ENCODE data around the gene NDST1. TPM values are rescaled to one million over a fixed set of nuclear protein-coding genes. Genes with fewer than 3 reads are reported as not detected.

Gene NDST1
- total RNA-seq, 1 experiment from 2014 or later, result 8.4 TPM

GRCh38 chr5:150492621-150493020 lies 15.3 kb upstream of the NDST1 start:
- Histone ChIP-seq H3K4me2 (ENCODE audit: low read depth, low read length, poor library complexity, severe bottlenecking) (no peak overlapping the region), H4K20me1 (ENCODE audit: insufficient read depth, low read depth, low read length) (0 out of 2 replicates have a peak, but pooled peaks cover 3% of the 10 kb centered on the region), H3K36me3 (ENCODE audit: insufficient read depth, low read length) (no peaks in the 10 kb centered on the region), H3K79me2 (ENCODE audit: low read length) (no peaks in the 10 kb centered on the region), H3K27me3 (ENCODE audit: low read length) (no peaks in the 10 kb centered on the region), H3K9ac (ENCODE audit: low read length) (no peak overlapping the region), H3K9me3 (ENCODE audit: low read length) (no peaks in the 10 kb centered on the region), H3K4me3 (ENCODE audit: low read length) (no peak overlapping the region), H3K9me2 (replicated peaks; ENCODE audit: insufficient read depth, low read length) (no peaks in the 10 kb centered on the region), H3K4me1 (ENCODE audit: low read length) (peaks cover 46% of the 10 kb centered on the region), H2AFZ (ENCODE audit: low read length) (no peak overlapping the region), H3K27ac (ENCODE audit: low read length) (no peak overlapping the region)
- DNase-seq, result no peak

- Histone ChIP-seq H3K27ac (ENCODE audit: low read length) (no peak overlapping the region), H3K9ac (ENCODE audit: low read length) (no peak overlapping the region), H3K4me1 (ENCODE audit: low read length) (peaks cover 11% of the 10 kb centered on the region), H4K20me1 (ENCODE audit: insufficient read depth, low read depth, low read length) (peaks cover 9% of the 10 kb centered on the region), H3K4me3 (ENCODE audit: low read length) (no peak overlapping the region), H3K36me3 (ENCODE audit: insufficient read depth, low read length) (no peaks in the 10 kb centered on the region), H3K79me2 (ENCODE audit: low read length) (no peaks in the 10 kb centered on the region), H2AFZ (ENCODE audit: low read length) (no peak overlapping the region), H3K4me2 (ENCODE audit: low read depth, low read length, poor library complexity, severe bottlenecking) (no peak overlapping the region), H3K9me3 (ENCODE audit: low read length) (no peaks in the 10 kb centered on the region), H3K9me2 (replicated peaks; ENCODE audit: insufficient read depth, low read length) (no peaks in the 10 kb centered on the region), H3K27me3 (ENCODE audit: low read length) (no peaks in the 10 kb centered on the region)
- DNase-seq, result no peak
These were observed 11.8 kb upstream of the NDST1 start for GRCh38 chr5:150496098-150496497.

- peaks cover 13% of the 10 kb centered on the region for H4K20me1 ChIP-seq (ENCODE audit: insufficient read depth, low read depth, low read length)
- no peaks in the 10 kb centered on the region for H3K36me3 ChIP-seq (ENCODE audit: insufficient read depth, low read length)
- DNase-seq, result no peak
- H2AFZ ChIP-seq (ENCODE audit: low read length), result no peak overlapping the region
- H3K9me3 ChIP-seq (ENCODE audit: low read length), result no peaks in the 10 kb centered on the region
- H3K27me3 ChIP-seq (ENCODE audit: low read length), result no peaks in the 10 kb centered on the region
- no peak overlapping the region for H3K27ac ChIP-seq (ENCODE audit: low read length)
- no peak overlapping the region for H3K4me2 ChIP-seq (ENCODE audit: low read depth, low read length, poor library complexity, severe bottlenecking)
- H3K4me1 ChIP-seq (ENCODE audit: low read length), result peaks cover 7% of the 10 kb centered on the region
- no peaks in the 10 kb centered on the region for H3K9me2 ChIP-seq (replicated peaks; ENCODE audit: insufficient read depth, low read length)
- H3K79me2 ChIP-seq (ENCODE audit: low read length), result no peaks in the 10 kb centered on the region
- H3K9ac ChIP-seq (ENCODE audit: low read length), result no peak overlapping the region
- H3K4me3 ChIP-seq (ENCODE audit: low read length), result no peak overlapping the region
These were observed 11.4 kb upstream of the NDST1 start for GRCh38 chr5:150496534-150496933.

- Histone ChIP-seq H3K9me3 (ENCODE audit: low read length) (no peaks in the 10 kb centered on the region), H3K4me3 (ENCODE audit: low read length) (no peak overlapping the region), H3K4me1 (ENCODE audit: low read length) (no peaks in the 10 kb centered on the region), H3K27ac (ENCODE audit: low read length) (no peak overlapping the region), H3K4me2 (ENCODE audit: low read depth, low read length, poor library complexity, severe bottlenecking) (no peak overlapping the region), H3K27me3 (ENCODE audit: low read length) (no peaks in the 10 kb centered on the region), H4K20me1 (ENCODE audit: insufficient read depth, low read depth, low read length) (peaks cover 22% of the 10 kb centered on the region), H3K9ac (ENCODE audit: low read length) (no peak overlapping the region), H3K9me2 (replicated peaks; ENCODE audit: insufficient read depth, low read length) (no peaks in the 10 kb centered on the region), H2AFZ (ENCODE audit: low read length) (no peak overlapping the region), H3K79me2 (ENCODE audit: low read length) (no peaks in the 10 kb centered on the region), H3K36me3 (ENCODE audit: insufficient read depth, low read length) (no peaks in the 10 kb centered on the region)
- DNase-seq, result no peak
These were observed 10.5 kb upstream of the NDST1 start for GRCh38 chr5:150497274-150497988.

- Histone ChIP-seq H3K4me3 (ENCODE audit: low read length) (no peak overlapping the region), H3K27ac (ENCODE audit: low read length) (no peak overlapping the region), H3K4me1 (ENCODE audit: low read length) (no peaks in the 10 kb centered on the region), H3K36me3 (ENCODE audit: insufficient read depth, low read length) (no peaks in the 10 kb centered on the region), H3K4me2 (ENCODE audit: low read depth, low read length, poor library complexity, severe bottlenecking) (no peak overlapping the region), H2AFZ (ENCODE audit: low read length) (no peak overlapping the region), H4K20me1 (ENCODE audit: insufficient read depth, low read depth, low read length) (peaks cover 27% of the 10 kb centered on the region), H3K79me2 (ENCODE audit: low read length) (no peaks in the 10 kb centered on the region), H3K9ac (ENCODE audit: low read length) (no peak overlapping the region), H3K9me2 (replicated peaks; ENCODE audit: insufficient read depth, low read length) (no peaks in the 10 kb centered on the region), H3K9me3 (ENCODE audit: low read length) (no peaks in the 10 kb centered on the region), H3K27me3 (ENCODE audit: low read length) (no peaks in the 10 kb centered on the region)
- DNase-seq, result no peak
These were observed 10.0 kb upstream of the NDST1 start for GRCh38 chr5:150497989-150498317.

GRCh38 chr5:150498501-150498900 lies 9.4 kb upstream of the NDST1 start:
- H3K9ac ChIP-seq (ENCODE audit: low read length), result no peak overlapping the region
- H3K9me2 ChIP-seq (replicated peaks; ENCODE audit: insufficient read depth, low read length), result no peaks in the 10 kb centered on the region
- H3K4me3 ChIP-seq (ENCODE audit: low read length), result no peak overlapping the region
- no peak overlapping the region for H3K27ac ChIP-seq (ENCODE audit: low read length)
- DNase-seq, result no peak
- no peaks in the 10 kb centered on the region for H3K9me3 ChIP-seq (ENCODE audit: low read length)
- H2AFZ ChIP-seq (ENCODE audit: low read length), result no peak overlapping the region
- H3K36me3 ChIP-seq (ENCODE audit: insufficient read depth, low read length), result no peaks in the 10 kb centered on the region
- no peaks in the 10 kb centered on the region for H3K4me1 ChIP-seq (ENCODE audit: low read length)
- H3K4me2 ChIP-seq (ENCODE audit: low read depth, low read length, poor library complexity, severe bottlenecking), result no peak overlapping the region
- peaks cover 28% of the 10 kb centered on the region for H4K20me1 ChIP-seq (ENCODE audit: insufficient read depth, low read depth, low read length)
- H3K79me2 ChIP-seq (ENCODE audit: low read length), result no peaks in the 10 kb centered on the region
- no peaks in the 10 kb centered on the region for H3K27me3 ChIP-seq (ENCODE audit: low read length)

- H3K4me1 ChIP-seq (ENCODE audit: low read length), result no peaks in the 10 kb centered on the region
- no peaks in the 10 kb centered on the region for H3K79me2 ChIP-seq (ENCODE audit: low read length)
- H3K4me3 ChIP-seq (ENCODE audit: low read length), result no peak overlapping the region
- H4K20me1 ChIP-seq (ENCODE audit: insufficient read depth, low read depth, low read length), result peaks cover 32% of the 10 kb centered on the region
- H3K36me3 ChIP-seq (ENCODE audit: insufficient read depth, low read length), result no peaks in the 10 kb centered on the region
- no peak overlapping the region for H3K9ac ChIP-seq (ENCODE audit: low read length)
- H3K27ac ChIP-seq (ENCODE audit: low read length), result no peak overlapping the region
- H3K9me2 ChIP-seq (replicated peaks; ENCODE audit: insufficient read depth, low read length), result no peaks in the 10 kb centered on the region
- H3K4me2 ChIP-seq (ENCODE audit: low read depth, low read length, poor library complexity, severe bottlenecking), result no peak overlapping the region
- no peak for DNase-seq
- no peaks in the 10 kb centered on the region for H3K9me3 ChIP-seq (ENCODE audit: low read length)
- no peak overlapping the region for H2AFZ ChIP-seq (ENCODE audit: low read length)
- H3K27me3 ChIP-seq (ENCODE audit: low read length), result no peaks in the 10 kb centered on the region
These were observed 9.0 kb upstream of the NDST1 start for GRCh38 chr5:150498971-150499370.

- Histone ChIP-seq H3K36me3 (ENCODE audit: insufficient read depth, low read length) (no peaks in the 10 kb centered on the region), H3K4me2 (ENCODE audit: low read depth, low read length, poor library complexity, severe bottlenecking) (no peak overlapping the region), H3K27ac (ENCODE audit: low read length) (no peak overlapping the region), H4K20me1 (ENCODE audit: insufficient read depth, low read depth, low read length) (peaks cover 37% of the 10 kb centered on the region), H3K4me3 (ENCODE audit: low read length) (no peak overlapping the region), H3K9me3 (ENCODE audit: low read length) (no peaks in the 10 kb centered on the region), H3K9me2 (replicated peaks; ENCODE audit: insufficient read depth, low read length) (no peaks in the 10 kb centered on the region), H3K27me3 (ENCODE audit: low read length) (no peaks in the 10 kb centered on the region), H3K4me1 (ENCODE audit: low read length) (no peaks in the 10 kb centered on the region), H3K79me2 (ENCODE audit: low read length) (no peaks in the 10 kb centered on the region), H3K9ac (ENCODE audit: low read length) (no peak overlapping the region), H2AFZ (ENCODE audit: low read length) (no peak overlapping the region)
- no peak for DNase-seq
These were observed 8.4 kb upstream of the NDST1 start for GRCh38 chr5:150499437-150499956.

All from Karpas-422 (cell line).